ENCODE results near the gene LGALS4. TPM values are rescaled to one million over a fixed set of nuclear protein-coding genes. Genes with fewer than 3 reads are reported as not detected.

The LGALS4 gene
- total RNA-seq, 1 donor from 2014 or later = 33.4 TPM

GRCh38 chr19:38836159-38836982 lies 23.6 kb upstream of the LGALS4 start:
- Mint-ChIP-seq H3K27ac (peak overlapping the region; percentile 95), H3K9me3 (no peaks in the 10 kb centered on the region), H3K36me3 (peaks cover 34% of the 10 kb centered on the region), H3K27me3 (no peaks in the 10 kb centered on the region), H3K4me1 (ENCODE audit: unreplicated experiment) (peaks cover 16% of the 10 kb centered on the region), H3K4me3 (peak overlapping the region; percentile 63)
- no peak for DNase-seq (ENCODE audit: extremely low spot score, unreplicated experiment)
- no peak for TF ChIP-seq CTCF (conservative IDR thresholded peaks at IDR 0.05)

GRCh38 chr19:38834590-38834989 lies 21.8 kb upstream of the LGALS4 start:
- Mint-ChIP-seq H3K9me3 (no peaks in the 10 kb centered on the region), H3K36me3 (peaks cover 36% of the 10 kb centered on the region), H3K4me3 (no peak overlapping the region), H3K27me3 (no peaks in the 10 kb centered on the region), H3K4me1 (ENCODE audit: unreplicated experiment) (peaks cover 31% of the 10 kb centered on the region), H3K27ac (peak overlapping the region; percentile 99)
- DNase-seq (ENCODE audit: extremely low spot score, unreplicated experiment) = no peak
- no peak for TF ChIP-seq CTCF (conservative IDR thresholded peaks at IDR 0.05)

- Mint-ChIP-seq H3K36me3 (peaks cover 31% of the 10 kb centered on the region), H3K9me3 (no peaks in the 10 kb centered on the region), H3K27me3 (no peaks in the 10 kb centered on the region), H3K4me1 (ENCODE audit: unreplicated experiment) (peaks cover 31% of the 10 kb centered on the region), H3K4me3 (no peak overlapping the region), H3K27ac (peak overlapping the region; percentile 99)
- no peak for TF ChIP-seq CTCF (conservative IDR thresholded peaks at IDR 0.05)
- no peak for DNase-seq (ENCODE audit: extremely low spot score, unreplicated experiment)
These were observed 21.4 kb upstream of the LGALS4 start for GRCh38 chr19:38834104-38834490.

GRCh38 chr19:38833092-38833425 lies 20.3 kb upstream of the LGALS4 start:
- TF ChIP-seq CTCF (conservative IDR thresholded peaks at IDR 0.05) = no peak
- DNase-seq (ENCODE audit: extremely low spot score, unreplicated experiment) = no peak
- H3K27ac Mint-ChIP-seq = peak overlapping the region; percentile 99
- no peaks in the 10 kb centered on the region for H3K27me3 Mint-ChIP-seq
- H3K36me3 Mint-ChIP-seq = peaks cover 30% of the 10 kb centered on the region
- H3K4me1 Mint-ChIP-seq (ENCODE audit: unreplicated experiment) = peaks cover 31% of the 10 kb centered on the region
- peak overlapping the region; percentile 37 for H3K4me3 Mint-ChIP-seq
- no peaks in the 10 kb centered on the region for H3K9me3 Mint-ChIP-seq

- H3K27me3 Mint-ChIP-seq = no peaks in the 10 kb centered on the region
- no peak for TF ChIP-seq CTCF (conservative IDR thresholded peaks at IDR 0.05)
- peak overlapping the region; percentile 92 for H3K4me3 Mint-ChIP-seq
- no peaks in the 10 kb centered on the region for H3K9me3 Mint-ChIP-seq
- peaks cover 26% of the 10 kb centered on the region for H3K4me1 Mint-ChIP-seq (ENCODE audit: unreplicated experiment)
- peak overlapping the region; percentile 99 for H3K27ac Mint-ChIP-seq
- peak; percentile 74 for DNase-seq (ENCODE audit: extremely low spot score, unreplicated experiment)
- H3K36me3 Mint-ChIP-seq = peaks cover 27% of the 10 kb centered on the region
These were observed 18.4 kb upstream of the LGALS4 start for GRCh38 chr19:38831142-38831605.

Measured in type B pancreatic cell (in vitro differentiated cells).